Activated CD8-positive, alpha-beta memory T cell treated with anti-CD3 and anti-CD28 coated beads, Interleukin-2, amount 10 ng/mL, durations not matched to agents 7 days and 5 days (primary cell): ENCODE data around the gene MACROD2. TPM values are rescaled to one million over a fixed set of nuclear protein-coding genes. Genes with fewer than 3 reads are reported as not detected.
"Not testable (repeated sequence)": the region's sequence is repeated elsewhere in the genome, so short reads cannot be mapped to it uniquely, and the experiment has no call there.

Source experiments
- ATAC-seq: fragments of 150-1000 bp; cut with Tn5 transposase; one replicate; pipeline ENCODE4 v1.10.0; 2021; ENCODE audit warnings: moderate library complexity
- CTCF ChIA-PET: fragments of 350-600 bp; sonication (Branson Sonifier 250); formaldehyde crosslinking; loops from one replicate; lab custom pipeline; 2021; ENCODE audit warnings: antibody characterized with exemption; lab: Charles Lee
- DNase-seq: peaks from one replicate; pipeline ENCODE4 v3.0.0-alpha.2; 2020
- H3K27ac Mint-ChIP-seq: one replicate; pipeline ENCODE4 v1.8.0; 2021; ENCODE audit warnings: mild to moderate bottlenecking, mixed read lengths
- H3K27me3 Mint-ChIP-seq: one replicate; pipeline ENCODE4 v1.8.0; 2021; ENCODE audit warnings: mixed read lengths
- H3K36me3 Mint-ChIP-seq: one replicate; pipeline ENCODE4 v1.8.0; 2021; ENCODE audit warnings: mild to moderate bottlenecking, mixed read lengths
- H3K4me1 Mint-ChIP-seq: one replicate; pipeline ENCODE4 v1.8.0; 2021; ENCODE audit warnings: mixed read lengths
- H3K4me3 Mint-ChIP-seq: one replicate; pipeline ENCODE4 v1.8.0; 2021; ENCODE audit warnings: mild to moderate bottlenecking, moderate library complexity, mixed read lengths
- H3K9me3 Mint-ChIP-seq: one replicate; pipeline ENCODE4 v1.8.0; 2022; ENCODE audit warnings: low read depth, mixed read lengths
- total RNA-seq, 2 experiments: library from RNA; stranded (reverse); gene quantifications; one replicate each; pipeline ENCODE4 v1.2.3, GENCODE V29; 2021

The MACROD2 gene
- total RNA-seq, 2 experiments from 2014 or later: not detected

DNA sequence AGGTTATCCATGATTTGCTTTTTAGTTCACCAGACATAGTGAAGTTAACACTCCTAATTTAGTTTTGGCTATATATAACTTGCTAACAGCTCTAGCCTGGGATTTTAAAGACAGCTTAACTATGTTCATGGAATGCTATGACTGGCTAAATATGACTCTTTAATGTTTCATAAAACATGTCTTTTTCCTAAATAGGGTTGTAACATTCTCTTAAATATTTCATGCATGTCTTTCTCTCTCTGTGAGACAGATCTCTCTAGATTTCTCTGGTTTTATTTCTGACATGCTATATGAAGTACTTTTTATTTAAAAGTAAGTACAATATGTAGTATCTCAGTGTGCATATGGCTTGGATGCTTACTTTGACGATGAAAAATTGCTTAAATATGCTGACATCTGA, 35.7 kb downstream of the MACROD2 start:
- no peak overlapping the region for H3K4me3 Mint-ChIP-seq
- no peaks in the 10 kb centered on the region for H3K27me3 Mint-ChIP-seq
- CTCF ChIA-PET: no interaction called here
- H3K36me3 Mint-ChIP-seq: no peaks in the 10 kb centered on the region
- no peaks in the 10 kb centered on the region for H3K4me1 Mint-ChIP-seq
- DNase-seq (no peak), ATAC-seq (no peak)
- no peak overlapping the region for H3K27ac Mint-ChIP-seq
- H3K9me3 Mint-ChIP-seq: no peaks in the 10 kb centered on the region

DNA sequence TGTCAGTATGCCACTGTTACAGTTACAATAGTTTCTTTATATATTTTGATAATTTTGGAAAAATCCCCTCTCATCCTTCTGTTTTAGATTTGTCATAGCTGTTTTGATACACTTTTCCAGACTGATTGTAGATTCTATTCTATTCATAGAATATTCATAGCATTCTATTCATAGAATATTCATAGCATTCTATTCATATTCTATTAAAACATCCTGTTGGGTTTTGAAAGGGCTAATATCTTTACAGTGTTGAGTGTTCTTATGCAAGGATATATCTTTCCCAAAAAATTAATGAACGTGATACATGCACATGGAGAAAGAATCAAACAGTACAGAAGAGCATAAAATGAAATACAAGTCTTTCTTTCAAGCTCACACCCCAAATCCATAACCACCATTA, 38.0 kb downstream of the MACROD2 start:
- Mint-ChIP-seq H3K27ac (no peak overlapping the region), H3K4me1 (no peaks in the 10 kb centered on the region), H3K9me3 (no peaks in the 10 kb centered on the region), H3K4me3 (no peak overlapping the region), H3K27me3 (no peaks in the 10 kb centered on the region), H3K36me3 (no peaks in the 10 kb centered on the region)
- CTCF ChIA-PET: no interaction called here
- ATAC-seq: no peak
- DNase-seq: no peak

DNA sequence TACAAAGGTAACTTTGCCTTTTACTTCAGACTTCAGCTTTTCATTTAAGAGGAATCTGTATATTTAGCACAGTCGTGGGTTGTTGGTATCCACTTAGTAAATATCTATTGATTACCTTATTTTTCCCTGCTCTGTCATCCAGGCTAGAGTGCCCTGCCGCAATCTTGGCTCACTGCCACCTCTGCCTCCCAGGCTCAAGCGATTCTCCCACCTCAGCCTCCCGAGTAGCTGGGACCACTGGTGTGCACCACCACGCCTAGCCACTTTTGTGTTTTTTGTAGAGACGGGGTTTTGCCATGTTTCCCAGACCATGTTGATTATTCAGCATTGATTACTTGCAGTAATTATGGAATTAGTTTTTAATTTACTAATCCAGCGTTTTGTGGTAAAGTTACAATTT, 41.3 kb downstream of the MACROD2 start:
- Mint-ChIP-seq H3K36me3 (no peaks in the 10 kb centered on the region), H3K4me3 (no peak overlapping the region), H3K27ac (no peak overlapping the region), H3K9me3 (no peaks in the 10 kb centered on the region), H3K27me3 (no peaks in the 10 kb centered on the region), H3K4me1 (no peaks in the 10 kb centered on the region)
- no peak for ATAC-seq
- CTCF ChIA-PET: no interaction called here
- no peak for DNase-seq

DNA sequence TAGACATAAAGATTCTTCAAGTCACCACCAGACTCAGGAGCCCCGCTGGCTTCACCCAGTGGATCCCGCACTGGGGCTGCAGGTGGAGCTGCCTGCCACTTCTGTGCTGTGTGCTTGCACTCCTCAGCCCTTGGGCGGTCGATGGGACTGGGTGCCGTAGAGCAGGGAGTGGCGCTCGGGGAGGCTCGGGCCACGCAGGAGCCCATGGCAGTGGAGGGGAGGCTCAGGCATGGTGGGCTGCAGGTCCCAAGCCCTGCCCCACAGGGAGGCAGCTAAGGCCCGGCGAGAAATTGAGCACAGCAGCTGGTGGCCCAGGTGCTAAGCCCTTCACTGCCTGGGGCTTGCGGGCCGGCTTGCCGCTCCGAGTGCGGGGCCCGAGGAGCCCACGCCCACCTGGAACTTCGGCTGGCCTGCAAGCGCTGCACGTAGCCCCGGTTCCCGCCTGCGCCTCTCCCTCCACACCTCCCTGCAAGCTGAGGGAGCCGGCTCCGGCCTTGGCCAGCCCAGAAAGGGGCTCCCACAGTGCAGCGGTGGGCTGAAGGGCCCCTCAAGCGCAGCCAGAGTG, 49.5 kb downstream of the MACROD2 start:
- ATAC-seq, H3K4me1 Mint-ChIP-seq, H3K27me3 Mint-ChIP-seq, CTCF ChIA-PET, H3K27ac Mint-ChIP-seq, H3K9me3 Mint-ChIP-seq, DNase-seq, H3K4me3 Mint-ChIP-seq, H3K36me3 Mint-ChIP-seq: not testable (repeated sequence)

DNA sequence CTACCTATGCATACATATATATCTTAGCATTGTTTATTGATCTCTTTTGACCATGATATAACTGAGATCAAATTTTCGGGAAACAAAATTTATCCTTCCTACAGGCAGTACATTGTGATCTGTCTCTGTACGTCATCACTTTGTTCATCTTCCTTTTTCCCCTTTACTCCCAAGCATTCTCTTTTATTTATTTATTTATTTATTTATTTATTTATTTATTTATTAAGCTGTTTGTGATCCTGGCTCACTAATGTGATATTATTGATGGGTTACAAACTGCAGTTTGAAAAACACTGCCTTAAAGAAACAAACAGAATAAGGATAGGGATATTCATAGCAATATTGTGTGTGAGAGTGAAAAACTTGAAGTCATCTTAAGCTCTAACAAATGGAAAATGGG, 51.2 kb downstream of the MACROD2 start:
- DNase-seq (no peak), ATAC-seq (no peak)
- Mint-ChIP-seq H3K9me3 (no peaks in the 10 kb centered on the region), H3K27ac (no peak overlapping the region), H3K36me3 (no peaks in the 10 kb centered on the region), H3K4me3 (no peak overlapping the region), H3K27me3 (no peaks in the 10 kb centered on the region), H3K4me1 (no peaks in the 10 kb centered on the region)
- CTCF ChIA-PET: interaction anchor here (0.7 kb wide), 1 partner anchor 35 kb away, joined by 3 read pairs; no protein-coding TSS in a partner anchor

DNA sequence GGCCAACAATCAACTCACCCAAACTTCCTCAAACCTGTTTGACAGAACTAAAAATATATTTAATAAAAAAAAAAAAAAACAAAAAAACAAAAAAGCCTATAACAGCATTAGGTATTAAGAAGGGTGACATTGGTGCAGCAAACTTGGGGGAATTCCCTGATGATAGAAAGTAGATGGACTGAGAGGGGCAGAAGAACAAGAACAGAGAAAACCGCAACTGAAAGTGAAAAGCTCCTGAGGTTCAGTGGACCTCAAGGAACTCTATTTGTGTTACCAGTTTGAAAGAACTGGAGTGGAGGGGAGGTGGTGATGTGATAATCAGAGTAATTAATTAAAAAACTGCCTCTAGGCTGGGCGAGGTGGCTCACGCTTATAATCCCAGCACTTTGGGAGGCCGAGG, 53.8 kb downstream of the MACROD2 start:
- Mint-ChIP-seq H3K27ac (no peak overlapping the region), H3K27me3 (no peaks in the 10 kb centered on the region), H3K4me1 (no peaks in the 10 kb centered on the region), H3K4me3 (no peak overlapping the region), H3K36me3 (no peaks in the 10 kb centered on the region), H3K9me3 (no peaks in the 10 kb centered on the region)
- CTCF ChIA-PET: no interaction called here
- no peak for DNase-seq
- no peak for ATAC-seq

DNA sequence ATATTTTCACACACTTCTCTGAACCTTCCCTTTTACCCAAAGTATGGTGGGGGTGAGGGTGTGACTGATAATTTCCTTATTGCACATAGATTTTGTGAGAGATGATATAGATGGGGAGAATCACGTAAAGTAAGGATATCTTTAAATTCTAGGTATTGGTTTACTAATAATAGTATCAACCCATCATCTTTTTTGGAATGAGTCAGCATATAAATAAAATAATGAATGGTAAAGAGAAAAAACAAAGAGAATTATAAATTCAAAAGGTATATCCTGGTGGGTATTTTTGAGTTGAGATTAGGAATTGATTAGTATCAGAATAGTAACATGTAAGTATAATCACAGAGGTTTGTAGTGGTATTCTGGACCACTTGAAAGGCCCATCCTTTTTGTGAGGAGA, 56.1 kb downstream of the MACROD2 start:
- CTCF ChIA-PET: no interaction called here
- no peak overlapping the region for H3K27ac Mint-ChIP-seq
- H3K9me3 Mint-ChIP-seq: no peaks in the 10 kb centered on the region
- DNase-seq (no peak), ATAC-seq (no peak)
- no peaks in the 10 kb centered on the region for H3K27me3 Mint-ChIP-seq
- H3K36me3 Mint-ChIP-seq: no peaks in the 10 kb centered on the region
- no peak overlapping the region for H3K4me3 Mint-ChIP-seq
- H3K4me1 Mint-ChIP-seq: no peaks in the 10 kb centered on the region

DNA sequence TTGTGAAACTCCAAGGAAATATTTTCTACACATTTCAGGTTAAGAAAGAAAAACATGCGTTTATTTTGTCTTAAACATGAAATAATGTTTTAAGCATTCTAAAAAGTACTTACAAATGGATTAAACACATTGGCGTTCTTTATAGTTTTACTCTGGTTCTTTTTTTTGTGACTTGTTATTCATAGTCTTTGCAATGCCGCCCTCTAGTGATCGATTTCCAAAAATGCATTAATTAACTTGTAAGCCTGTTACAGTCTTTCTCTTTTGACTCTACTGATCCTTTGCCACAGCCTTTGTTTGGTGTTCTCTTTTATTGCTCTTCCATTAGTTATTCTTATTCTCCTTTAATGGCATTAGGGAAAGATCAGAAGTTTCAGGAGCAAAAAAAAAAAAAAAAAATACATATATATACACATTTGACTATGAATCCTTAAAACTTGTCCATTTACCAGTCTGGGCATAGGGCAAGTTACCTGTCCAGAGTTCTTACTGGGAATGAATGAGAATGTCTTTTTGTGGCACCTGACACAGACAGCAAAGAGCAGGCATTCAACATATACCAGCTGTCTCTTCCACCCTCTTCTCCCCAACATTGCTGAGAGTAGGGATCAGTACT, 59.9 kb downstream of the MACROD2 start:
- ATAC-seq (no peak), DNase-seq (no peak)
- no peaks in the 10 kb centered on the region for H3K9me3 Mint-ChIP-seq
- H3K4me1 Mint-ChIP-seq: no peaks in the 10 kb centered on the region
- no peak overlapping the region for H3K4me3 Mint-ChIP-seq
- no peak overlapping the region for H3K27ac Mint-ChIP-seq
- CTCF ChIA-PET: interaction anchor here (0.6 to 4.3 kb wide), 2 partner anchors 204 to 235 kb away, joined by 3 to 20 read pairs; no protein-coding TSS in a partner anchor
- no peaks in the 10 kb centered on the region for H3K36me3 Mint-ChIP-seq
- H3K27me3 Mint-ChIP-seq: no peaks in the 10 kb centered on the region

- DNase-seq: no peak
- H3K4me1 Mint-ChIP-seq: no peaks in the 10 kb centered on the region
- CTCF ChIA-PET: no interaction called here
- no peaks in the 10 kb centered on the region for H3K9me3 Mint-ChIP-seq
- H3K4me3 Mint-ChIP-seq: no peak overlapping the region
- no peak overlapping the region for H3K27ac Mint-ChIP-seq
- no peak for ATAC-seq
- no peaks in the 10 kb centered on the region for H3K36me3 Mint-ChIP-seq
- no peaks in the 10 kb centered on the region for H3K27me3 Mint-ChIP-seq
Measured at GRCh38 chr20:14062171-14062570, 66.9 kb downstream of the MACROD2 start.

DNA sequence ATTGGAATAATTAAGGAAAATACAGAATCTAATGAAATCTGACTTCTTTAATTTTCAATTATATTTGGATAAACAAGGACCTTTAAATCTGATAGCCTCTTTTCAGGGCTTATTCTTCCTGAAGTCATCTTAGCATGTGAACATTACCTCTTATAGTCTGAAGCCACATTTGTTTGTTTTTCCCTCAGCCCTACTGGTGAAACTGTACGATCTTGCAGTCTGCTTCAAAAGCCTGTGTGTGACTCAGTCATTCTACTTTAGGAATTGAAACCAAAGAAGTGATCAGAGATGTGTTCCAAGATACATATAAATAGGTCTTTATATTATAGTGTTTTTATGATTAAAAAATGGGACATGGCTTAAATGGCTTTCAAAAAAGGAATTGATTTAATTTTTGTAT, 67.5 kb downstream of the MACROD2 start:
- H3K4me1 Mint-ChIP-seq: no peaks in the 10 kb centered on the region
- ATAC-seq (no peak), DNase-seq (no peak)
- no peak overlapping the region for H3K27ac Mint-ChIP-seq
- no peaks in the 10 kb centered on the region for H3K9me3 Mint-ChIP-seq
- no peaks in the 10 kb centered on the region for H3K36me3 Mint-ChIP-seq
- H3K27me3 Mint-ChIP-seq: no peaks in the 10 kb centered on the region
- H3K4me3 Mint-ChIP-seq: no peak overlapping the region
- CTCF ChIA-PET: no interaction called here

GRCh38 chr20:14064333-14064732, 69.0 kb downstream of the MACROD2 start:
- Mint-ChIP-seq H3K4me3 (no peak overlapping the region), H3K9me3 (no peaks in the 10 kb centered on the region), H3K27ac (no peak overlapping the region), H3K27me3 (no peaks in the 10 kb centered on the region), H3K4me1 (no peaks in the 10 kb centered on the region), H3K36me3 (no peaks in the 10 kb centered on the region)
- no peak for ATAC-seq
- CTCF ChIA-PET: no interaction called here
- DNase-seq: no peak

- CTCF ChIA-PET: no interaction called here
- no peak overlapping the region for H3K27ac Mint-ChIP-seq
- ATAC-seq (no peak), DNase-seq (no peak)
- no peaks in the 10 kb centered on the region for H3K4me1 Mint-ChIP-seq
- H3K27me3 Mint-ChIP-seq: no peaks in the 10 kb centered on the region
- no peaks in the 10 kb centered on the region for H3K9me3 Mint-ChIP-seq
- no peaks in the 10 kb centered on the region for H3K36me3 Mint-ChIP-seq
- H3K4me3 Mint-ChIP-seq: no peak overlapping the region
Measured at GRCh38 chr20:14064921-14065320, 69.6 kb downstream of the MACROD2 start.

GRCh38 chr20:14065774-14066173, 70.5 kb downstream of the MACROD2 start:
- ATAC-seq: no peak
- H3K27me3 Mint-ChIP-seq: no peaks in the 10 kb centered on the region
- no peaks in the 10 kb centered on the region for H3K4me1 Mint-ChIP-seq
- DNase-seq: no peak
- no peak overlapping the region for H3K4me3 Mint-ChIP-seq
- no peak overlapping the region for H3K27ac Mint-ChIP-seq
- CTCF ChIA-PET: no interaction called here
- no peaks in the 10 kb centered on the region for H3K36me3 Mint-ChIP-seq
- no peaks in the 10 kb centered on the region for H3K9me3 Mint-ChIP-seq

DNA sequence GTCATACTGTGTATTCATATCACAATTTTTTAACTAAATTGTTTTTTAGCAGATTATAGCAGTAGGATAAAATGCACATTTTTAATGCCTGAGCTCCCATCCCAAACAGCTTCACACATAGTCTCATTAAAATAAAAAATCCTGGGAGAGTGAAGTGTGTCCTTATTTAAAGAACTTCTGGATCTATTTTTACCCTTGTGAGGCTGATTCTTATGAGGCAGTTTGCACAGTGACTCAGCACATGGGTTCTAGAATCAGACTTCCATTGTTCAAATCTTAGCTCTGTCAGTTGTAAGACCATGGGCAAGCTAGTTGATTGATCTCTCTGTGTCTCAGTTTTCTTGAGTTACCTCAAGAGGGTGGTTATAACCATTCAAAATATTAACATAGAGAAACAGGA, 72.3 kb downstream of the MACROD2 start:
- H3K4me3 Mint-ChIP-seq: no peak overlapping the region
- H3K27ac Mint-ChIP-seq: no peak overlapping the region
- no peak for ATAC-seq
- H3K36me3 Mint-ChIP-seq: no peaks in the 10 kb centered on the region
- H3K9me3 Mint-ChIP-seq: peaks cover 2% of the 10 kb centered on the region
- CTCF ChIA-PET: no interaction called here
- DNase-seq: no peak
- H3K27me3 Mint-ChIP-seq: no peaks in the 10 kb centered on the region
- H3K4me1 Mint-ChIP-seq: no peaks in the 10 kb centered on the region
